Hepatocyte (in vitro differentiated cells): ENCODE results near the gene SLC1A2.

Experiments used
- EZH2phosphoT487 ChIP-seq: fragments of 200-600 bp; sonication (generic); IDR thresholded peaks from one replicate; pipeline ENCODE4 v1.6.1; 2018; ENCODE audit warnings: antibody characterized with exemption, mild to moderate bottlenecking, low read depth, moderate library complexity; ENCODE audit not compliant: unreplicated experiment, severe bottlenecking
- TF ChIP-seq, protein P1 (sequence below): fragments of 200-600 bp; sonication (generic); IDR thresholded peaks from 2 replicates; pipeline ENCODE4 v1.5.1; 2016; ENCODE audit warnings: antibody characterized with exemption, mild to moderate bottlenecking; ENCODE audit not compliant: poor library complexity

GRCh38 chr11:35375332-35376117, 43.8 kb downstream of the SLC1A2 start:
- TF ChIP-seq, protein P1, sequence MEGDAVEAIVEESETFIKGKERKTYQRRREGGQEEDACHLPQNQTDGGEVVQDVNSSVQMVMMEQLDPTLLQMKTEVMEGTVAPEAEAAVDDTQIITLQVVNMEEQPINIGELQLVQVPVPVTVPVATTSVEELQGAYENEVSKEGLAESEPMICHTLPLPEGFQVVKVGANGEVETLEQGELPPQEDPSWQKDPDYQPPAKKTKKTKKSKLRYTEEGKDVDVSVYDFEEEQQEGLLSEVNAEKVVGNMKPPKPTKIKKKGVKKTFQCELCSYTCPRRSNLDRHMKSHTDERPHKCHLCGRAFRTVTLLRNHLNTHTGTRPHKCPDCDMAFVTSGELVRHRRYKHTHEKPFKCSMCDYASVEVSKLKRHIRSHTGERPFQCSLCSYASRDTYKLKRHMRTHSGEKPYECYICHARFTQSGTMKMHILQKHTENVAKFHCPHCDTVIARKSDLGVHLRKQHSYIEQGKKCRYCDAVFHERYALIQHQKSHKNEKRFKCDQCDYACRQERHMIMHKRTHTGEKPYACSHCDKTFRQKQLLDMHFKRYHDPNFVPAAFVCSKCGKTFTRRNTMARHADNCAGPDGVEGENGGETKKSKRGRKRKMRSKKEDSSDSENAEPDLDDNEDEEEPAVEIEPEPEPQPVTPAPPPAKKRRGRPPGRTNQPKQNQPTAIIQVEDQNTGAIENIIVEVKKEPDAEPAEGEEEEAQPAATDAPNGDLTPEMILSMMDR, result no peak
- no peak for TF ChIP-seq EZH2phosphoT487
